OCI-LY1 (cell line): ENCODE data around the gene TMEM266.

Experiments
- H2AFZ ChIP-seq: fragments of 200-600 bp; sonication (generic), shearing (Covaris generic); 2 replicates; pipeline ENCODE4 v1.6.0; 2014; ENCODE audit warnings: antibody characterized with exemption, mild to moderate bottlenecking, low read length
- H3F3A ChIP-seq: fragments of 200-600 bp; sonication (generic), shearing (Covaris generic); 2 replicates; pipeline ENCODE4 v1.6.0; 2014; ENCODE audit warnings: mild to moderate bottlenecking, antibody characterized with exemption, low read length, moderate library complexity; ENCODE audit not compliant: insufficient read depth
- H3K27ac ChIP-seq: fragments of 200-600 bp; sonication (generic); 2 replicates; pipeline ENCODE4 v1.5.1; 2014; ENCODE audit warnings: low read length, mixed run types, mild to moderate bottlenecking, low read depth; ENCODE audit not compliant: poor library complexity, severe bottlenecking
- H3K27me3 ChIP-seq: fragments of 200-600 bp; sonication (generic); 2 replicates; pipeline ENCODE4 v1.6.0; 2014; ENCODE audit warnings: antibody characterized with exemption, mild to moderate bottlenecking, low read length, moderate library complexity; ENCODE audit not compliant: insufficient read depth
- H3K36me3 ChIP-seq: fragments of 200-600 bp; sonication (generic); 2 replicates; pipeline ENCODE4 v1.6.1; 2014; ENCODE audit warnings: mild to moderate bottlenecking, antibody characterized with exemption, low read length, moderate library complexity, mixed read lengths; ENCODE audit not compliant: insufficient read depth
- H3K4me1 ChIP-seq: fragments of 200-600 bp; sonication (generic); 2 replicates; pipeline ENCODE4 v1.5.1; 2014; ENCODE audit warnings: mild to moderate bottlenecking, low read length, moderate library complexity; ENCODE audit not compliant: insufficient read depth, severe bottlenecking
- H3K4me2 ChIP-seq: fragments of 200-600 bp; sonication (generic), shearing (Covaris generic); 2 replicates; pipeline ENCODE4 v1.6.1; 2014; ENCODE audit warnings: low read length
- H3K4me3 ChIP-seq: fragments of 200-600 bp; sonication (generic); 2 replicates; pipeline ENCODE4 v1.5.1; 2014; ENCODE audit warnings: low read length, low read depth, mild to moderate bottlenecking, mixed read lengths; ENCODE audit not compliant: poor library complexity, severe bottlenecking
- H3K79me2 ChIP-seq: fragments of 200-600 bp; shearing (Covaris generic); 2 replicates; pipeline ENCODE4 v1.6.1; 2016; ENCODE audit warnings: mixed run types, low read length, mixed read lengths; ENCODE audit not compliant: insufficient read depth
- H3K9ac ChIP-seq: fragments of 200-600 bp; sonication (generic), shearing (Covaris generic); 2 replicates; pipeline ENCODE4 v1.6.1; 2014; ENCODE audit warnings: mild to moderate bottlenecking, low read length, mixed read lengths
- H3K9me2 ChIP-seq: fragments of 200-600 bp; sonication (generic), shearing (Covaris generic); 2 replicates; pipeline ENCODE4 v1.6.1; 2014; ENCODE audit warnings: low read depth, mild to moderate bottlenecking, low read length, mixed read lengths
- H3K9me3 ChIP-seq: fragments of 200-600 bp; shearing (Covaris generic); 2 replicates; pipeline ENCODE4 v1.6.1; 2014; ENCODE audit warnings: low read length, mixed read lengths
- H4K20me1 ChIP-seq: fragments of 200-600 bp; sonication (generic), shearing (Covaris generic); 2 replicates; pipeline ENCODE4 v1.6.0; 2016; ENCODE audit warnings: mild to moderate bottlenecking, low read length; ENCODE audit not compliant: insufficient read depth
- EZH2 ChIP-seq: fragments of 200-600 bp; sonication (generic), shearing (Covaris generic); IDR thresholded peaks from 2 replicates; pipeline ENCODE4 v1.8.0; 2017; ENCODE audit warnings: borderline replicate concordance, mixed run types, mild to moderate bottlenecking, antibody characterized with exemption, low read length, moderate library complexity, mixed read lengths
- TF ChIP-seq, protein P1 (sequence below): fragments of 200-600 bp; sonication (generic), shearing (Covaris generic); IDR thresholded peaks from 2 replicates; pipeline ENCODE4 v1.5.1; 2017; ENCODE audit warnings: mild to moderate bottlenecking, antibody characterized with exemption, low read length, moderate library complexity, mixed read lengths

The TMEM266 gene

DNA sequence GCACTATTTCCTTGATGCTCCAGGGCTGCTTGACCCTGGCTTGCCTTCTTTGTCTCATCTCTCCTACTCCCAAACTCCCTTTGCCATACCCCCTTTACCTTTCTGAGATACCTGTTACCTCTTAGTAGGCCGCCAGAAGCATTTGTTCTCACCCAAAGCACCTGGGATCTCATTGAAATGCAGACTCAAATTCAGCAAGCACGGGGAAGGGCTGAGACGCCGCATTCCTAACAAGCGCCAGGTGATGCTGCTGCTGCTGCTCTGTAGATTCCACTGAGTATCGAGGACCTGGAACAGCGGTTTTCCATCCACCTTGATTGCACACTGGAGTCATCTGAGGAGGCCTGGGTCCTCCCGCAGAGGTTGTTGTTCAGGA lies 91.8 kb downstream of the TMEM266 start:
- Histone ChIP-seq H3K79me2 (no peaks in the 10 kb centered on the region), H4K20me1 (no peaks in the 10 kb centered on the region), H3K9me3 (no peaks in the 10 kb centered on the region), H3F3A (no peaks in the 10 kb centered on the region), H3K9me2 (no peaks in the 10 kb centered on the region), H3K27me3 (no peaks in the 10 kb centered on the region; the same call in 1 of the 2 replicates), H3K4me2 (no peak overlapping the region), H3K27ac (no peak overlapping the region), H2AFZ (no peak overlapping the region), H3K36me3 (no peaks in the 10 kb centered on the region), H3K4me3 (no peak overlapping the region), H3K9ac (no peak overlapping the region), H3K4me1 (peaks cover 9% of the 10 kb centered on the region)
- TF ChIP-seq EZH2 = no peak
- TF ChIP-seq, protein P1, sequence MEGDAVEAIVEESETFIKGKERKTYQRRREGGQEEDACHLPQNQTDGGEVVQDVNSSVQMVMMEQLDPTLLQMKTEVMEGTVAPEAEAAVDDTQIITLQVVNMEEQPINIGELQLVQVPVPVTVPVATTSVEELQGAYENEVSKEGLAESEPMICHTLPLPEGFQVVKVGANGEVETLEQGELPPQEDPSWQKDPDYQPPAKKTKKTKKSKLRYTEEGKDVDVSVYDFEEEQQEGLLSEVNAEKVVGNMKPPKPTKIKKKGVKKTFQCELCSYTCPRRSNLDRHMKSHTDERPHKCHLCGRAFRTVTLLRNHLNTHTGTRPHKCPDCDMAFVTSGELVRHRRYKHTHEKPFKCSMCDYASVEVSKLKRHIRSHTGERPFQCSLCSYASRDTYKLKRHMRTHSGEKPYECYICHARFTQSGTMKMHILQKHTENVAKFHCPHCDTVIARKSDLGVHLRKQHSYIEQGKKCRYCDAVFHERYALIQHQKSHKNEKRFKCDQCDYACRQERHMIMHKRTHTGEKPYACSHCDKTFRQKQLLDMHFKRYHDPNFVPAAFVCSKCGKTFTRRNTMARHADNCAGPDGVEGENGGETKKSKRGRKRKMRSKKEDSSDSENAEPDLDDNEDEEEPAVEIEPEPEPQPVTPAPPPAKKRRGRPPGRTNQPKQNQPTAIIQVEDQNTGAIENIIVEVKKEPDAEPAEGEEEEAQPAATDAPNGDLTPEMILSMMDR = no peak

DNA sequence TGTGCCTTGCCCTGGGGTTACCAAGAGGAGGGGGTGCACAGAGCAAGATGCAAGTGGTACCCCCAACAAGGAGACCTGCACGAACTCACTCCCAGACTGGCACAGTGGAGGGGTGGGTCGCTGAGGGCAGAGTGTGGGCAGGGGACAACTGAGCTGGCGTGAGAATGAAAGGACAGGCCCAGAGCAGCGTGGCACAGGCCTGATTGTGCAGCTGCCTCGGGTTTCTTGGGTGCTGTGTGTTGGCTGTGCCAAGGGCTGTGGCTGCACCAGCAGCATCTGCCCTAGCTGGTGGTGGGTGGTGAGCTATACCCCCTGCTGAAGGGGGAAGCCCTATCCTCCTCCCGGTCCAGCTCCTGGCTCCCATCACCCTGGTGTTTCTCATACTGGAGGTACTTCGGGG lies 92.4 kb downstream of the TMEM266 start:
- H3K9me2 ChIP-seq = no peaks in the 10 kb centered on the region
- H3K4me1 ChIP-seq = peaks cover 9% of the 10 kb centered on the region
- H3F3A ChIP-seq = no peaks in the 10 kb centered on the region
- no peak overlapping the region for H3K27ac ChIP-seq
- no peaks in the 10 kb centered on the region; the same call in 1 of the 2 replicates for H3K27me3 ChIP-seq
- H3K4me3 ChIP-seq = no peak overlapping the region
- H3K9ac ChIP-seq = no peak overlapping the region
- H3K4me2 ChIP-seq = no peak overlapping the region
- H3K36me3 ChIP-seq = no peaks in the 10 kb centered on the region
- H3K79me2 ChIP-seq = no peaks in the 10 kb centered on the region
- no peaks in the 10 kb centered on the region for H4K20me1 ChIP-seq
- H3K9me3 ChIP-seq = no peaks in the 10 kb centered on the region
- TF ChIP-seq, protein P1 = no peak
- no peak for TF ChIP-seq EZH2
- H2AFZ ChIP-seq = no peak overlapping the region

DNA sequence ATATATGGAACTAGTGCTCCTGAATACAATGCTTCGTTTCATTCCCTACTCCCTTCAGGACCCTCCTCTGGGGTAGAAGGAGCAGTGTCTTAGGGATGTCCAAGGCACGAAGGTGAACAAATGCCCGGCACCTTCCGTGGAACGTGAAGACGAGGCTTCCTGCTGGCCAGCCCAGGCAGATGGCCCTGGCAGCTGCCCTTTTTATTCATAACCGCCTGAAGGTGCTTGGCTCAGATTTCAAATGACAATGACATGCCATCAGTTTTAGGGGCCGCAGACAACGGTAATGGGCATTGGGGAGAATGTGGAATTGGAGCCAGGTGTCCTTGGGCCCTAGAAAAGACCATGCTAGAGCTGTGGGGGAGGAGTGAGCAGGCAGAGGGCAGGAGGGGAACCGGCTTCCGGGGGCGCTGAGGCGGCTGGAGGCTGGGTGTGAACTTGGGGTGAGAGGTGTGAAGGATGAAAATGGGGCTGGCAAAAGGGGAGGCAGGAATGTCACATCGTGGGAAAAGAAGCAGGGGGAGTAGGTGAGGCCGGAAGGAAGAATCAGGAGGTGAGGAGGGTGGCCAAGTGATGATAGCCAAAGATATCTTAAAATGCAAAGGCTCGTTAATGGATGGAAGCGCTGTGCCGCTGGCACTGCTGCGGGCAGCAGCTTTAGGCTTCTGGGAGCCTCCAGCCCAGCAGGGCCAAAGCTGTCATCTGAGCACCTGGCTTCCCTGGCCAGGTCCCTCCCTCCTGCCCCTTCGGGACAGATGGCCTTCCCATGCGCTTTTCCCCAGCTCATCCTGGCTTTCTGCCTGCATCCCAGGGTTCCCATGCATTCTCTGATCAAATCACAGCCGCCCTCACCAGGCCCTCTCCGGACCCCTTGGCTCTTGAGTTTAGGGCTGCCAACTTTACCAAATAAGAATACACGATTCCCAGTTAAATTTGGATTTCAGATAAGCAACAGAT lies 93.7 kb downstream of the TMEM266 start:
- Histone ChIP-seq H3K9me2 (no peaks in the 10 kb centered on the region), H3K4me3 (no peak overlapping the region), H3K4me2 (no peak overlapping the region), H3K4me1 (peaks cover 9% of the 10 kb centered on the region), H4K20me1 (no peaks in the 10 kb centered on the region), H3K36me3 (no peaks in the 10 kb centered on the region), H3K9ac (no peak overlapping the region), H3K79me2 (no peaks in the 10 kb centered on the region), H3F3A (no peaks in the 10 kb centered on the region), H3K27ac (no peak overlapping the region), H3K27me3 (no peaks in the 10 kb centered on the region; the same call in 1 of the 2 replicates), H3K9me3 (no peaks in the 10 kb centered on the region), H2AFZ (no peak overlapping the region)
- no peak for TF ChIP-seq EZH2
- TF ChIP-seq, protein P1 = no peak
